BE2C (cell line): ENCODE data around the gene ABHD17B.

Experiments used
- DNase-seq: peaks from one replicate; pipeline ENCODE4 v3.0.0-alpha.2; 2020
- H3K27me3 ChIP-seq: fragments of 250-450 bp; sonication (Bioruptor Pico); 2 replicates; pipeline ENCODE4 v1.5.1; 2020; ENCODE audit warnings: mild to moderate bottlenecking
- H3K36me3 ChIP-seq: fragments of 250-450 bp; sonication (Bioruptor Pico); 2 replicates; pipeline ENCODE4 v1.5.1; 2020; ENCODE audit warnings: mild to moderate bottlenecking
- H3K4me1 ChIP-seq: fragments of 250-450 bp; sonication (Bioruptor Pico); 2 replicates; pipeline ENCODE4 v1.5.1; 2020
- H3K4me3 ChIP-seq: 2 replicates; pipeline ENCODE4 v1.5.1; 2011; ENCODE audit warnings: low read depth, low read length
- H3K9me3 ChIP-seq: fragments of 250-450 bp; sonication (Bioruptor Pico); 2 replicates; pipeline ENCODE4 v1.5.1; 2020
- TF ChIP-seq, protein P1 (sequence below): IDR thresholded peaks from 2 replicates; pipeline ENCODE4 v1.5.1; 2012; ENCODE audit warnings: mild to moderate bottlenecking, low read depth, low read length

The ABHD17B gene

GRCh38 chr9:71928806-71929205, 17.8 kb upstream of the ABHD17B start:
- Histone ChIP-seq H3K36me3 (no peaks in the 10 kb centered on the region), H3K27me3 (no peaks in the 10 kb centered on the region), H3K4me3 (no peak overlapping the region), H3K4me1 (no peaks in the 10 kb centered on the region), H3K9me3 (no peaks in the 10 kb centered on the region)
- no peak for DNase-seq
- TF ChIP-seq, protein P1, sequence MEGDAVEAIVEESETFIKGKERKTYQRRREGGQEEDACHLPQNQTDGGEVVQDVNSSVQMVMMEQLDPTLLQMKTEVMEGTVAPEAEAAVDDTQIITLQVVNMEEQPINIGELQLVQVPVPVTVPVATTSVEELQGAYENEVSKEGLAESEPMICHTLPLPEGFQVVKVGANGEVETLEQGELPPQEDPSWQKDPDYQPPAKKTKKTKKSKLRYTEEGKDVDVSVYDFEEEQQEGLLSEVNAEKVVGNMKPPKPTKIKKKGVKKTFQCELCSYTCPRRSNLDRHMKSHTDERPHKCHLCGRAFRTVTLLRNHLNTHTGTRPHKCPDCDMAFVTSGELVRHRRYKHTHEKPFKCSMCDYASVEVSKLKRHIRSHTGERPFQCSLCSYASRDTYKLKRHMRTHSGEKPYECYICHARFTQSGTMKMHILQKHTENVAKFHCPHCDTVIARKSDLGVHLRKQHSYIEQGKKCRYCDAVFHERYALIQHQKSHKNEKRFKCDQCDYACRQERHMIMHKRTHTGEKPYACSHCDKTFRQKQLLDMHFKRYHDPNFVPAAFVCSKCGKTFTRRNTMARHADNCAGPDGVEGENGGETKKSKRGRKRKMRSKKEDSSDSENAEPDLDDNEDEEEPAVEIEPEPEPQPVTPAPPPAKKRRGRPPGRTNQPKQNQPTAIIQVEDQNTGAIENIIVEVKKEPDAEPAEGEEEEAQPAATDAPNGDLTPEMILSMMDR: no peak

DNA sequence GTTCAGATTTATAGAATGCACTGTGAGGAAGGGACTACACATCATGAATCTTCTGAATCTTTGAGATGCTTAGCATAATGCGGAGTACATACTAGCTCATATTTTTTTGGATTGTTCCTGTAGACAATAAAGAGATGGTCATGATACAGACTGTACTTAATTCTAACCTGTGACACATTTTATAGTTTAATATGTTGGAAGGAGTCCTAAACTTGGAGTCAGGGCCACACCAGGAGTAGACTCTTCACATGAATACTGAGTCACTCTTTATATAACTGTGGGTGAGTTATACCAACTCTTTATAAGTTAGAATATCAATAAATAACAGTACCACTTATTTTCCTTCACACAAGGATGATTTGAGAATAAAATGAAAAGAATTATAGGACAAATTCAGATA, 17.4 kb upstream of the ABHD17B start:
- TF ChIP-seq, protein P1: no peak

GRCh38 chr9:71925834-71926233, 14.8 kb upstream of the ABHD17B start:
- H3K4me1 ChIP-seq: no peaks in the 10 kb centered on the region
- TF ChIP-seq, protein P1: no peak

More for the DNA sequence above, 17.4 kb upstream of the ABHD17B start:
- Histone ChIP-seq H3K27me3 (no peaks in the 10 kb centered on the region), H3K4me3 (no peak overlapping the region), H3K9me3 (no peaks in the 10 kb centered on the region), H3K36me3 (no peaks in the 10 kb centered on the region), H3K4me1 (no peaks in the 10 kb centered on the region)
- no peak for DNase-seq

DNA sequence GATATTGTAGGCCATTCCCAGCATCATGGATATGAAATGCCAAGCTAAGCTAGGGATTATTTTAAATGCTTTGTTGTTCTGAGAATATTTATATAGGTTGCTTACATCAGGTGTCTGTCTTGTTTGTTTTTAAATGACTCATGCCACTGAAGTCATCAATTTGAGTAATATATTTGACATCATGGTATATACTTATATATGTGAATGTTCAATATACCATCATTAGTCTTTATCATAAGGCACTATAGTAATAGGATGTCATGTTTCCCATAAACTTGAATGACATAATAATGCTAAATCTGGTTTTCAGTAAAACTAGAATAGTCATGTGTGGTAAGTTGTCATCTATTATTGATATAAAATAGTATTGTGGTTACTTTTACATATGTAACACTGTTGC, 13.6 kb upstream of the ABHD17B start:
- H3K27me3 ChIP-seq: no peaks in the 10 kb centered on the region

More at GRCh38 chr9:71925834-71926233, 14.8 kb upstream of the ABHD17B start:
- no peak for DNase-seq
- H3K4me3 ChIP-seq: no peak overlapping the region
- H3K9me3 ChIP-seq: no peaks in the 10 kb centered on the region
- no peaks in the 10 kb centered on the region for H3K36me3 ChIP-seq
- no peaks in the 10 kb centered on the region for H3K27me3 ChIP-seq

GRCh38 chr9:71921190-71921814, 10.3 kb upstream of the ABHD17B start:
- H3K4me1 ChIP-seq: no peaks in the 10 kb centered on the region
- TF ChIP-seq, protein P1: no peak
- no peaks in the 10 kb centered on the region for H3K36me3 ChIP-seq
- H3K4me3 ChIP-seq: no peak overlapping the region
- H3K9me3 ChIP-seq: no peaks in the 10 kb centered on the region
- H3K27me3 ChIP-seq: no peaks in the 10 kb centered on the region
- no peak for DNase-seq

More for the DNA sequence above, 13.6 kb upstream of the ABHD17B start:
- no peak for DNase-seq
- Histone ChIP-seq H3K4me1 (no peaks in the 10 kb centered on the region), H3K36me3 (no peaks in the 10 kb centered on the region), H3K4me3 (no peak overlapping the region), H3K9me3 (no peaks in the 10 kb centered on the region)
- TF ChIP-seq, protein P1: no peak

- Histone ChIP-seq H3K36me3 (no peaks in the 10 kb centered on the region), H3K4me1 (no peaks in the 10 kb centered on the region), H3K4me3 (no peak overlapping the region), H3K9me3 (no peaks in the 10 kb centered on the region), H3K27me3 (no peaks in the 10 kb centered on the region)
- TF ChIP-seq, protein P1: no peak
- DNase-seq: no peak
Measured at GRCh38 chr9:71920456-71921189, 9.6 kb upstream of the ABHD17B start.
